HEK293T (cell line): ENCODE data around the gene EDARADD.

Experiments
- CTCF ChIA-PET: fragments of 350-600 bp; formaldehyde crosslinking; extraction: SDS; loops from one replicate; lab custom pipeline; 2021; ENCODE audit warnings: antibody characterized with exemption, inconsistent platforms; lab: Yijun Ruan, JAX
- POLR2A ChIA-PET: fragments of 350-600 bp; formaldehyde crosslinking; extraction: SDS; loops from one replicate; lab custom pipeline; 2020; ENCODE audit warnings: antibody characterized with exemption, inconsistent platforms; lab: Yijun Ruan, JAX
- DNase-seq: peaks from one replicate; pipeline ENCODE4 v3.0.0; 2012; ENCODE audit warnings: mixed read lengths; ENCODE audit errors: extremely low spot score
- ARNT ChIP-seq: fragments of 450-650 bp; IDR thresholded peaks from 2 replicates; pipeline ENCODE4 v1.6.1; 2017; ENCODE audit warnings: mild to moderate bottlenecking
- BHLHE40 ChIP-seq: fragments of 450-650 bp; IDR thresholded peaks from 2 replicates; pipeline ENCODE4 v1.6.1; 2016; ENCODE audit warnings: mild to moderate bottlenecking, moderate library complexity, borderline replicate concordance
- CTBP1 ChIP-seq: fragments of 450-650 bp; IDR thresholded peaks from 2 replicates; pipeline ENCODE4 v1.6.1; 2016; ENCODE audit warnings: borderline replicate concordance
- ELF4 ChIP-seq: fragments of 450-650 bp; IDR thresholded peaks from 2 replicates; pipeline ENCODE4 v1.6.1; 2017; ENCODE audit warnings: antibody characterized with exemption
- FOXA1 ChIP-seq: fragments of 450-650 bp; IDR thresholded peaks from 2 replicates; pipeline ENCODE4 v1.6.1; 2016; ENCODE audit warnings: mild to moderate bottlenecking
- FOXK2 ChIP-seq: fragments of 450-650 bp; IDR thresholded peaks from 2 replicates; pipeline ENCODE4 v1.6.1; 2016; ENCODE audit warnings: mild to moderate bottlenecking
- FOXM1 ChIP-seq: fragments of 450-650 bp; IDR thresholded peaks from 2 replicates; pipeline ENCODE4 v1.6.1; 2017; ENCODE audit warnings: mild to moderate bottlenecking, borderline replicate concordance
- HDGF ChIP-seq: fragments of 450-650 bp; IDR thresholded peaks from 2 replicates; pipeline ENCODE4 v1.6.1; 2017; ENCODE audit warnings: antibody characterized with exemption, borderline replicate concordance
- L3MBTL2 ChIP-seq: fragments of 450-650 bp; conservative IDR thresholded peaks from 2 replicates; pipeline ENCODE4 v1.6.1; 2016; ENCODE audit warnings: mild to moderate bottlenecking
- LEF1 ChIP-seq: fragments of 450-650 bp; IDR thresholded peaks from 2 replicates; pipeline ENCODE4 v1.6.1; 2017; ENCODE audit warnings: mild to moderate bottlenecking, borderline replicate concordance
- NFRKB ChIP-seq: fragments of 450-650 bp; IDR thresholded peaks from 2 replicates; pipeline ENCODE4 v1.6.1; 2016; ENCODE audit warnings: mild to moderate bottlenecking, moderate library complexity
- SP1 ChIP-seq: fragments of 450-650 bp; IDR thresholded peaks from 2 replicates; pipeline ENCODE4 v1.6.1; 2017
- SUZ12 ChIP-seq: fragments of 450-650 bp; IDR thresholded peaks from 2 replicates; pipeline ENCODE4 v1.6.1; 2016; ENCODE audit warnings: mild to moderate bottlenecking
- TARDBP ChIP-seq: fragments of 450-650 bp; IDR thresholded peaks from 2 replicates; pipeline ENCODE4 v1.6.1; 2016
- ZNF384 ChIP-seq: fragments of 450-650 bp; IDR thresholded peaks from 2 replicates; pipeline ENCODE4 v1.6.1; 2016
- TF ChIP-seq, protein P1 (sequence below): fragments of 450-650 bp; IDR thresholded peaks from 2 replicates; pipeline ENCODE4 v1.6.1; 2016

Gene EDARADD

DNA sequence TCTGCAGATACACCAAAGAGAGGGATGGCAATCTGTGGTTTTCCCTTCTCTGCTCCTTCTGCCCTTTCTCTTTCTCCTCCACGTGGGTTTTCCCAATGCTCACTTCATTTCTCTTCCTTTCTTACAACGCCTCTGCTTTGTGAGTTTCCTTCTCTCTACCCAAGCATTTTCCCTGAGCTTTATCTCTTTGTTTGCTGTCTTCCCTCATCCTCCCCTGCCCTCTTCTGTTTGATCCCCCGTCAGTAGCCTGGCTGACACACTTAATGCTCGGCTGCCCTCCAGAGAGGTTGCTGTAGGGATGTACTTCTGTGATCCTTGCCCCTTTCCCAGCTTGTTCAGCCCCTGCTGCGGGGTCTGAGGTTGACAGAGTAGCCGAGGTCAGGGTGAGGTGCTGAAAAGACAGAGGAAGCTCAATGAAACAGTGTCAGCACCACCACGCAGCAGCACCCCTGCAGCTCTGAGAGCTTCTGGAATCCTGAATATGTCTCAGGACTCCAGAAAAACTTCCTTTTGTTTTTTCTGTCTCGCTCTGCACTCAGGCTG, 6.0 kb downstream of the EDARADD start:
- POLR2A ChIA-PET = interaction anchor here (0.7 to 1.0 kb wide), 2 partner anchors 17 to 118 kb away, joined by 3 read pairs; partner anchors contain the start of gene ERO1B
- DNase-seq = no peak
- CTCF ChIA-PET = no interaction called here
- TF ChIP-seq SUZ12 (no peak), FOXA1 (no peak), ARNT (no peak), SP1 (no peak), L3MBTL2 (no peak), BHLHE40 (no peak), LEF1 (no peak), TARDBP (no peak), FOXK2 (no peak), HDGF (no peak), ELF4 (no peak), ZNF384 (no peak), NFRKB (no peak), CTBP1 (no peak)
- TF ChIP-seq, protein P1, sequence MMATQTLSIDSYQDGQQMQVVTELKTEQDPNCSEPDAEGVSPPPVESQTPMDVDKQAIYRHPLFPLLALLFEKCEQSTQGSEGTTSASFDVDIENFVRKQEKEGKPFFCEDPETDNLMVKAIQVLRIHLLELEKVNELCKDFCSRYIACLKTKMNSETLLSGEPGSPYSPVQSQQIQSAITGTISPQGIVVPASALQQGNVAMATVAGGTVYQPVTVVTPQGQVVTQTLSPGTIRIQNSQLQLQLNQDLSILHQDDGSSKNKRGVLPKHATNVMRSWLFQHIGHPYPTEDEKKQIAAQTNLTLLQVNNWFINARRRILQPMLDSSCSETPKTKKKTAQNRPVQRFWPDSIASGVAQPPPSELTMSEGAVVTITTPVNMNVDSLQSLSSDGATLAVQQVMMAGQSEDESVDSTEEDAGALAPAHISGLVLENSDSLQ = no peak

DNA sequence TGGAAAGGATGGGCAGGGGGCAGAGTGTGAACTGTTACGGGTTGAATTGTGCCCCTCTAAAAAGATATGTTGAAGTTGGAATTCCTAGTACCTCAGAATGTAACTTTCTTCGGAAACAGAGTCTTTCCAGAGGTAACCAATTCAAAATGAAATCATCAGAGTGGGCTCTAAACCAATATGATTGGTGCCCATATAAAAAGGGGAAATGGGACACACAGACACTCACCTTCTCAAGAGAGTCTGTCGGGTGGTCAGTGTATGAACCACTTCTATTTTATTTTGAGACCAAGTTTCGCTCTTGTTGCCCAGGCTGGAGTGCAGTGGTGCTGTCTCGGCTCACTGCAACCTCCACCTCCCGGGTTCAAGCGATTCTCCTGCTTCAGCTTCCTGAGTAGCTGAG, 7.6 kb downstream of the EDARADD start:
- POLR2A ChIA-PET = no interaction called here

DNA sequence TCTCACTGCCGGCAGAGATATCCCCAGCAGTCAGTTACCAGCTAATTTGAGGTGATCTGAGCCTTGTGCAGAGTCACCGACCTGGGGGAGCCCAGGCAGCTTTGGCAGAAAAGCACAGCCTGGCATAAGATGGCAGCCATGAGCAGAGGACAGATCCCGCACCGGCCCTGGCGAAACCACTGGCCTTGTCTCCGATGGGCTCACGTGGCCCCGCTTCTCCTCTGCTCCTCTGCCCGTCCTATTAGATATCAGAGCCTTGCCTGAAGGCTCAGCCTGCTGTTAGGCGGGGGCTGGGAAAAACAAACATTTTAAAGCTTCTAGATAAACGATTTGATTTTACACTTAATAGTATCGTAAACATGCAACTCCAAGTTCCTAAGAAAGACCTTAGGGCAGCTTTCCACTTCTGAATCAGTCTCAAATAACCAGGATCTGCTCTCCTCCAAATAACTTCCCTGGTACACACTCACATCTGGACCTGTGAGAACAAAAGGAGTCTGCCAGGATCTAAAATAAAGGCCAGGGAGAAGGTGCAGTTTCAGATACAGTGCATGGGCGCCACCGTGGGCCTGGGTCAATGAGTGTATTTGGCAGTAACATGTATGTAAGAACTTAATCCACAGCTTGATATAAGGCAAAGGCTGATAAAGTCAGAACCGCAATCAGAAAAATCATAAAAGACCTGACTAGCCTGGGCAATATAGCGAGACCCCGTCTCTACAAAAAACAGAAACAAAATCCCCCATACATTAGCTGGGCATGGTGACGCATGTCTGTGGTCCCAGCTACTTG, 10.0 kb downstream of the EDARADD start:
- ChIA-PET POLR2A (interaction anchor here (1.7 kb wide), 1 partner anchor 9 kb away, joined by 6 read pairs; no protein-coding TSS in a partner anchor), CTCF (interaction anchor here (0.6 to 1.0 kb wide), 2 partner anchors 48 to 68 kb away, joined by 3 read pairs; no protein-coding TSS in a partner anchor)
- TF ChIP-seq TARDBP (no peak), ELF4 (no peak)
- DNase-seq = peak; percentile 39

More for the DNA sequence above, 7.6 kb downstream of the EDARADD start:
- TF ChIP-seq HDGF (no peak), L3MBTL2 (no peak), ARNT (no peak), FOXA1 (no peak), ZNF384 (no peak), BHLHE40 (no peak), SP1 (no peak), TARDBP (no peak), NFRKB (no peak), SUZ12 (no peak), ELF4 (no peak), CTBP1 (no peak), FOXM1 (no peak), FOXK2 (no peak), LEF1 (no peak)
- TF ChIP-seq, protein P1 = no peak
- DNase-seq = no peak
- CTCF ChIA-PET = no interaction called here

DNA sequence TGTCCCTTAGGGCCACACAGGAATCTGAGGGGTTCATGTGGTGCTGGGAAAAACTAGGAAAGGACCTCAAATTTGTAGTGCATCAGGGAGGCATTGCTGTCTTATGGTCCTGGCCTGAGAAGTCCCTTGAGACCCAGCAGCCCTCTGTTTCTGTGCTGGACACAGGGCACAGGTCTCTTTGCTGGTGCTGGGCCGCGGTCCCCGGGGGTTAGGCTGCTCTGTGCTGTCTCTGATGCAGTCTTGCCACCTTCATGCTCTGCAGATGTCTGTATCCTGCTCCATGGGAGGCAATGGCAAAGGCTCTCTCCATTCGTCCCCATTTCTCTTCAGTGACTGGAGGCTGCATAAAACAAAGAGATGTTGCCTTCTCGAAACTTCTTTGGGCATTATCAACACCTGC, 13.0 kb downstream of the EDARADD start:
- no peak for TF ChIP-seq LEF1
- no peak for TF ChIP-seq ZNF384
- TF ChIP-seq ARNT = no peak
- TF ChIP-seq FOXK2 = no peak
- no peak for TF ChIP-seq BHLHE40
- TF ChIP-seq SUZ12 = no peak
- TF ChIP-seq FOXM1 = no peak
- no peak for TF ChIP-seq L3MBTL2
- TF ChIP-seq FOXA1 = no peak
- ChIA-PET POLR2A (no interaction called here), CTCF (interaction anchor here (1.0 to 1.2 kb wide), 2 partner anchors 15 to 45 kb away, joined by 3 to 4 read pairs; no protein-coding TSS in a partner anchor)
- DNase-seq = no peak

DNA sequence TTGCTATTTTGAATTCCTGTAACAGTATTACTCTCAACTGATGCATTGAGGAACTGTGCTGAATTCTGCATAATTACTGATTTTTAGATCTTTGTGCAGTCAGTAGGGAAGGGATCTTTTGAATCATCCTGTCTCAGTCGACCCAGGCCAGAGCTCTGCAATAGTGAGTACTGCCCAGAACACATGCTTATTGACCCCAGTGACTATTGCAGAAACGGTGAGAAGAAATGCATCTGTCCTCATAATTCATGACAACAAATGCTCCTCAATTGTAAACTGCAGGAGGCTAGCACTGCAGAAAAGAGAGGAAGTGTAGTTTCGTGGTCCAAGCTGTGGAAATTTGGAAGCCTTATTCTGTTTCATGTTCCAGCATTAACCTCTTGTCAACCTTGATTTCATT, 19.6 kb downstream of the EDARADD start:
- ChIA-PET CTCF (no interaction called here), POLR2A (no interaction called here)
- DNase-seq = no peak
- no peak for TF ChIP-seq CTBP1
- TF ChIP-seq HDGF = no peak
- TF ChIP-seq ARNT = no peak
- no peak for TF ChIP-seq SP1
- no peak for TF ChIP-seq SUZ12
- TF ChIP-seq ELF4 = no peak
- no peak for TF ChIP-seq FOXK2
- TF ChIP-seq NFRKB = no peak
- TF ChIP-seq, protein P1 = no peak
- no peak for TF ChIP-seq BHLHE40

DNA sequence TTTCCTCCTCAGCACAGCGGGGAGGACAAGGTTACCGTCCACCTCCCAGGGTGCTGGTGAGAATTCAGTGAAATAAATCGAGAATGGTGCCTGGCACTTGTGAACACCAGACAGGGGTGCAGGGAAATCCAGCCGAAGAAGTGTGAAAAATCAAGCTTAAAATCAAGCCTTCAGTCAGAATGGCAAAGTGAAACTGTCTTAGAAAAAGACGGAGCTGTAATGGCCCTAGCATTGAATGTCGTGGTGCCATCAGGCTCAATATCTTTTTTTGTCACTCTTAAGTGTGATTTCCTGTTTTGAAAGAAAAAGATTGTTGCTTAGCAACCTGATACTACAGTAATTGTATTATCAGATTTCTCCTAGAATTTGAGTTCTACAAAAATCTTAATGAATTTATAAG, 22.1 kb downstream of the EDARADD start:
- no peak for TF ChIP-seq SP1
- TF ChIP-seq SUZ12 = no peak
- TF ChIP-seq ZNF384 = no peak
- TF ChIP-seq ARNT = no peak
- TF ChIP-seq FOXK2 = no peak
- no peak for TF ChIP-seq ELF4
- TF ChIP-seq TARDBP = no peak
- TF ChIP-seq, protein P1 = no peak
- no peak for TF ChIP-seq NFRKB
- DNase-seq = no peak
- ChIA-PET POLR2A (no interaction called here), CTCF (no interaction called here)
